ENCODE data around the gene RALGPS1. TPM values are rescaled to one million over a fixed set of nuclear protein-coding genes. Genes with fewer than 3 reads are reported as not detected.

Gene RALGPS1
- total and polyA plus RNA-seq, 2 of the 13 experiments (the other 11 are each of a cell fraction or from before 2014, with no cell fraction given), result 3.7 to 6.5 TPM

DNA sequence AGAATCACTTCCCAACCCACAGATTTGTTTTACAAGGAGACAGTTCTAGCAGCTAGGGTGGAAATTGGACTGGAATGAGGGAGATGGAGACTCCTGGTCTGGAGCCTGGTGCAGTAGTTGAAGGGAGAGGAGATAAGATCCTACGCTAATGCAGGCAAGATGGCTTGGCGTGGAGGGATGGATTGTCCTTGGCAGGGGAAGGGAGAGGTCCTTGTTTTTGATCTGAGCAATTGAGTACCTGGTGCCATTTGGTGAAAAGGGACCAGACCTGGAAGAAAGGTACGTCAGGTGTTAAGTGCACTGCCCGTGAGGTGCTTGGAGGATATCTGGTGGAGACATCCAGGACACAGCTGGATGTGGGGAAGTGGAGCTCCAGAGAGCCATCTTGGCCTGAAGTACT is 172.2 kb downstream of the RALGPS1 start:
- WGBS (ENCODE audit: low lambda C conversion rate), result 99% methylated on average over 4 of the region's 4 CpGs
- in situ Hi-C loops (cut with HindIII; ENCODE audit: extremely low pct_ligation_motif_present, low pct_unique_long_range_greater_than_20kb), result no loop called here
- H4K20me1 ChIP-seq (ENCODE audit: insufficient read depth, low read length), result no peaks in the 10 kb centered on the region
- no peaks in the 10 kb centered on the region for H3K79me2 ChIP-seq (ENCODE audit: insufficient read depth, low read length)
- no peaks in the 10 kb centered on the region for H3K36me3 ChIP-seq (replicated peaks in 1 of 2; ENCODE audit: control insufficient read depth in 1 of 2, insufficient read depth in 2 of 2, low read length in 2 of 2)
- peaks cover 17% of the 10 kb centered on the region for H3K4me1 ChIP-seq (ENCODE audit: insufficient read depth, low read length)
- H3K9ac ChIP-seq (ENCODE audit: insufficient read depth, low read depth, low read length), result no peak overlapping the region
- H3K4me3 ChIP-seq (replicated peaks in 1 of 3; ENCODE audit: insufficient read depth in 1 of 3, low read depth in 2 of 3, low read length in 3 of 3), result no peak overlapping the region
- intact Hi-C loops (cut with micrococcal nuclease; ENCODE audit: unreplicated experiment), result no loop called here
- ATAC-seq (no peak), DNase-seq (ENCODE audit: low spot score) (no peak), FAIRE-seq (no peak)
- no TSS peak for BruUV-seq (replicated peaks)
- no peaks in the 10 kb centered on the region for H3K9me3 ChIP-seq (ENCODE audit: low read length)
- H3K4me2 ChIP-seq (ENCODE audit: low read depth, low read length), result no peak overlapping the region
- H2AFZ ChIP-seq (ENCODE audit: low read length), result no peak overlapping the region
- CTCF ChIA-PET (ENCODE audit: low intra/inter-chr PET ratio, low total read pairs), result no interaction called here
- no peak overlapping the region for H3K27ac ChIP-seq (ENCODE audit: extremely low read length, insufficient read depth, low read length)
- POLR2A ChIA-PET, result no interaction called here
- TF ChIP-seq ZNF709 (CRISPR knock-in tag; IDR thresholded peaks at IDR 0.05), result no peak
- no peak for TF ChIP-seq ZNF337 (CRISPR knock-in tag; IDR thresholded peaks at IDR 0.05; ENCODE audit: borderline replicate concordance, low read depth)
- no peak for TF ChIP-seq HNRNPH1 (optimal IDR thresholded peaks at IDR 0.05; ENCODE audit: low read depth, low read length)
- no peaks in the 10 kb centered on the region for H3K27me3 ChIP-seq (ENCODE audit: control insufficient read depth in 1 of 2, insufficient read depth in 2 of 2, low read length in 2 of 2)

DNA sequence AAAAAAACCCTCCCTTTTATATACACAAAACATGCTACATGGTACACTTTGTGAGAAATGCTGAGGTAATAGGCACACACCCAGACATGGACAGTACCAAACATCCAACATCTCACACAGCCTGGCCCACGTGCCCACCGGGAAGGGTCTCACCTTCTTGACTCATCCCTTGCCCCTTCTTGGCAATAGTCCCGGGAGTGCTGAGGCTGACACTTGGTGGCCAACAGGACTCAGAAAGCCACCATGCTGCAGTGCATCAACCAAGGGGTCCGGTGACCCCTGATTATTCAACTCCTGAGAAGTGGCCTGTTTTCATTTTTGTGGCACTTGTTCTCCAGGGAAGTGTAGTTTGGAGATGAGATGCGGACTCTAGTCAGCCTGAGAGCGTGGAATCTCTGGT is 172.8 kb downstream of the RALGPS1 start:
- ATAC-seq, result no peak
- Histone ChIP-seq H3K79me2 (ENCODE audit: insufficient read depth, low read length) (no peaks in the 10 kb centered on the region), H3K36me3 (replicated peaks in 1 of 2; ENCODE audit: control insufficient read depth in 1 of 2, insufficient read depth in 2 of 2, low read length in 2 of 2) (no peaks in the 10 kb centered on the region; a peak in 1 of 5 replicates), H2AFZ (ENCODE audit: low read length) (no peak overlapping the region), H3K4me2 (ENCODE audit: low read depth, low read length) (no peak overlapping the region), H4K20me1 (ENCODE audit: insufficient read depth, low read length) (no peaks in the 10 kb centered on the region), H3K27ac (ENCODE audit: extremely low read length, insufficient read depth, low read length) (no peak overlapping the region), H3K9ac (ENCODE audit: insufficient read depth, low read depth, low read length) (no peak overlapping the region), H3K4me3 (replicated peaks in 1 of 3; ENCODE audit: insufficient read depth in 1 of 3, low read depth in 2 of 3, low read length in 3 of 3) (no peak overlapping the region), H3K9me3 (ENCODE audit: low read length) (no peaks in the 10 kb centered on the region), H3K4me1 (ENCODE audit: insufficient read depth, low read length) (peaks cover 17% of the 10 kb centered on the region), H3K27me3 (ENCODE audit: control insufficient read depth in 1 of 2, insufficient read depth in 2 of 2, low read length in 2 of 2) (no peaks in the 10 kb centered on the region)
- DNase-seq (ENCODE audit: low spot score), result no peak
- no TSS peak for BruUV-seq (replicated peaks)
- intact Hi-C loops (cut with micrococcal nuclease; ENCODE audit: unreplicated experiment), result no loop called here
- no peak for FAIRE-seq
- in situ Hi-C loops (cut with HindIII; ENCODE audit: extremely low pct_ligation_motif_present, low pct_unique_long_range_greater_than_20kb), result no loop called here
- 87% methylated on average over 6 of the region's 6 CpGs for WGBS (ENCODE audit: low lambda C conversion rate)
- ChIA-PET POLR2A (no interaction called here), CTCF (ENCODE audit: low intra/inter-chr PET ratio, low total read pairs) (no interaction called here)
- TF ChIP-seq HOXA5 (CRISPR knock-in tag; IDR thresholded peaks at IDR 0.05) (no peak), ZNF558 (CRISPR knock-in tag; IDR thresholded peaks at IDR 0.05; ENCODE audit: borderline replicate concordance) (no peak), ZSCAN25 (CRISPR knock-in tag; IDR thresholded peaks at IDR 0.05) (no peak), ZNF546 (CRISPR knock-in tag; conservative IDR thresholded peaks at IDR 0.05) (no peak), GFI1 (CRISPR knock-in tag; IDR thresholded peaks at IDR 0.05; ENCODE audit: borderline replicate concordance) (no peak), ZNF83 (CRISPR knock-in tag; IDR thresholded peaks at IDR 0.05; ENCODE audit: borderline replicate concordance) (no peak), CENPT (CRISPR knock-in tag; IDR thresholded peaks at IDR 0.05; ENCODE audit: low read depth) (no peak)
- TF ChIP-seq, protein P1, sequence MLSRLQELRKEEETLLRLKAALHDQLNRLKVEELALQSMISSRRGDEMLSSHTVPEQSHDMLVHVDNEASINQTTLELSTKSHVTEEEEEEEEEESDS (CRISPR knock-in tag; IDR thresholded peaks at IDR 0.05; ENCODE audit: borderline replicate concordance), result no peak
- TF ChIP-seq, protein P2, sequence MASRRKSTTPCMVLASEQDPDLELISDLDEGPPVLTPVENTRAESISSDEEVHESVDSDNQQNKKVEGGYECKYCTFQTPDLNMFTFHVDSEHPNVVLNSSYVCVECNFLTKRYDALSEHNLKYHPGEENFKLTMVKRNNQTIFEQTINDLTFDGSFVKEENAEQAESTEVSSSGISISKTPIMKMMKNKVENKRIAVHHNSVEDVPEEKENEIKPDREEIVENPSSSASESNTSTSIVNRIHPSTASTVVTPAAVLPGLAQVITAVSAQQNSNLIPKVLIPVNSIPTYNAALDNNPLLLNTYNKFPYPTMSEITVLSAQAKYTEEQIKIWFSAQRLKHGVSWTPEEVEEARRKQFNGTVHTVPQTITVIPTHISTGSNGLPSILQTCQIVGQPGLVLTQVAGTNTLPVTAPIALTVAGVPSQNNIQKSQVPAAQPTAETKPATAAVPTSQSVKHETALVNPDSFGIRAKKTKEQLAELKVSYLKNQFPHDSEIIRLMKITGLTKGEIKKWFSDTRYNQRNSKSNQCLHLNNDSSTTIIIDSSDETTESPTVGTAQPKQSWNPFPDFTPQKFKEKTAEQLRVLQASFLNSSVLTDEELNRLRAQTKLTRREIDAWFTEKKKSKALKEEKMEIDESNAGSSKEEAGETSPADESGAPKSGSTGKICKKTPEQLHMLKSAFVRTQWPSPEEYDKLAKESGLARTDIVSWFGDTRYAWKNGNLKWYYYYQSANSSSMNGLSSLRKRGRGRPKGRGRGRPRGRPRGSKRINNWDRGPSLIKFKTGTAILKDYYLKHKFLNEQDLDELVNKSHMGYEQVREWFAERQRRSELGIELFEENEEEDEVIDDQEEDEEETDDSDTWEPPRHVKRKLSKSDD (CRISPR knock-in tag; IDR thresholded peaks at IDR 0.05; ENCODE audit: low read depth), result no peak
- TF ChIP-seq, protein P3, sequence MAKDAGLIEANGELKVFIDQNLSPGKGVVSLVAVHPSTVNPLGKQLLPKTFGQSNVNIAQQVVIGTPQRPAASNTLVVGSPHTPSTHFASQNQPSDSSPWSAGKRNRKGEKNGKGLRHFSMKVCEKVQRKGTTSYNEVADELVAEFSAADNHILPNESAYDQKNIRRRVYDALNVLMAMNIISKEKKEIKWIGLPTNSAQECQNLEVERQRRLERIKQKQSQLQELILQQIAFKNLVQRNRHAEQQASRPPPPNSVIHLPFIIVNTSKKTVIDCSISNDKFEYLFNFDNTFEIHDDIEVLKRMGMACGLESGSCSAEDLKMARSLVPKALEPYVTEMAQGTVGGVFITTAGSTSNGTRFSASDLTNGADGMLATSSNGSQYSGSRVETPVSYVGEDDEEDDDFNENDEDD (CRISPR knock-in tag; IDR thresholded peaks at IDR 0.05; ENCODE audit: borderline replicate concordance), result no peak
- TF ChIP-seq, protein P4, sequence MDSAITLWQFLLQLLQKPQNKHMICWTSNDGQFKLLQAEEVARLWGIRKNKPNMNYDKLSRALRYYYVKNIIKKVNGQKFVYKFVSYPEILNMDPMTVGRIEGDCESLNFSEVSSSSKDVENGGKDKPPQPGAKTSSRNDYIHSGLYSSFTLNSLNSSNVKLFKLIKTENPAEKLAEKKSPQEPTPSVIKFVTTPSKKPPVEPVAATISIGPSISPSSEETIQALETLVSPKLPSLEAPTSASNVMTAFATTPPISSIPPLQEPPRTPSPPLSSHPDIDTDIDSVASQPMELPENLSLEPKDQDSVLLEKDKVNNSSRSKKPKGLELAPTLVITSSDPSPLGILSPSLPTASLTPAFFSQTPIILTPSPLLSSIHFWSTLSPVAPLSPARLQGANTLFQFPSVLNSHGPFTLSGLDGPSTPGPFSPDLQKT (CRISPR knock-in tag; IDR thresholded peaks at IDR 0.05; ENCODE audit: borderline replicate concordance), result no peak

Measured in HepG2 (cell line).